GM12878 (cell line): ENCODE measurements around the gene SYTL4. TPM values are rescaled to one million over a fixed set of nuclear protein-coding genes. Genes with fewer than 3 reads are reported as not detected.

Experiments
- ATAC-seq: fragments of 200-7000 bp; cut with Tn5 transposase; 3 replicates; pipeline ENCODE4 v1.9.1; 2020; ENCODE audit warnings: mild to moderate bottlenecking, moderate library complexity
- BruUV-seq: library from RNA; stranded (reverse); fragments of 400-500 nt; replicated peaks from 2 replicates; lab custom pipeline; 2021; lab: Mats Ljungman, UMichigan
- CTCF ChIA-PET: fragments of 300-600 bp; sonication (Branson Sonifier 250); formaldehyde crosslinking; extraction: SDS; loops from one replicate; lab custom pipeline; 2021; ENCODE audit warnings: inconsistent platforms; lab: Yijun Ruan, JAX
- POLR2A ChIA-PET: fragments of 350-600 bp; formaldehyde crosslinking; extraction: SDS; loops from one replicate; lab custom pipeline; 2021; ENCODE audit warnings: inconsistent platforms; lab: Charles Lee
- RAD21 ChIA-PET: fragments of 300-600 bp; sonication (Branson Sonifier 250); formaldehyde crosslinking; loops from one replicate; lab custom pipeline; 2023; ENCODE audit warnings: antibody characterized with exemption; ENCODE audit not compliant: unreplicated experiment; lab: Charles Lee
- SMC1A ChIA-PET: fragments of 300-600 bp; sonication (Branson Sonifier 250); formaldehyde crosslinking; loops from one replicate; lab custom pipeline; 2023; ENCODE audit not compliant: unreplicated experiment, uncharacterized antibody; lab: Charles Lee
- DNase-seq: peaks from one replicate; pipeline ENCODE4 v3.0.0-alpha.2; 2011; ENCODE audit warnings: low read depth, low spot score
- FAIRE-seq: peaks from 3 replicates; lab custom pipeline; 2011; peaks lifted over from hg19 to GRCh38; lab: Jason Lieb, UNC
- H2AFZ ChIP-seq: 2 replicates; pipeline ENCODE4 v1.6.0; 2011; ENCODE audit warnings: low read depth, low read length, control low read depth; ENCODE audit not compliant: control insufficient read depth
- H3K27ac ChIP-seq: 2 replicates; pipeline ENCODE4 v1.5.1; 2011; ENCODE audit warnings: control low read depth; ENCODE audit not compliant: control insufficient read depth, insufficient read depth
- H3K27me3 ChIP-seq, 2 experiments: replicated peaks in 1 of 2; 2 replicates each; pipeline versions ENCODE4 v1.6.0 to v1.6.1; 2011; ENCODE audit warnings: low read length in 1 of 2; ENCODE audit not compliant: control insufficient read depth in 2 of 2, insufficient read depth in 2 of 2
- H3K36me3 ChIP-seq, 2 experiments: 2 replicates each; pipeline ENCODE4 v1.5.1; 2011; ENCODE audit warnings: low read length in 1 of 2; ENCODE audit not compliant: control insufficient read depth in 2 of 2, insufficient read depth in 2 of 2
- H3K4me1 ChIP-seq: 2 replicates; pipeline ENCODE4 v1.6.1; 2011; ENCODE audit warnings: mild to moderate bottlenecking, low read length, moderate library complexity, mixed read lengths; ENCODE audit not compliant: control insufficient read depth, insufficient read depth
- H3K4me2 ChIP-seq: 2 replicates; pipeline ENCODE4 v1.6.0; 2011; ENCODE audit warnings: control low read depth; ENCODE audit not compliant: control insufficient read depth, insufficient read depth
- H3K4me3 ChIP-seq: fragments of 200-600 bp; sonication (generic); 2 replicates; pipeline ENCODE4 v1.5.1; 2016
- H3K79me2 ChIP-seq: 2 replicates; pipeline ENCODE4 v1.6.0; 2011; ENCODE audit warnings: low read length; ENCODE audit not compliant: control insufficient read depth, insufficient read depth
- H3K9ac ChIP-seq: 2 replicates; pipeline ENCODE4 v1.8.0; 2011; ENCODE audit warnings: low read length, control low read depth, mixed read lengths; ENCODE audit not compliant: control insufficient read depth, insufficient read depth
- H3K9me3 ChIP-seq: replicated peaks from 3 replicates; pipeline ENCODE4 v1.5.1; 2011; ENCODE audit warnings: mild to moderate bottlenecking, low read length; ENCODE audit not compliant: control insufficient read depth, insufficient read depth
- H4K20me1 ChIP-seq: 2 replicates; pipeline ENCODE4 v1.6.0; 2011; ENCODE audit not compliant: control insufficient read depth, insufficient read depth
- BCL11A ChIP-seq: IDR thresholded peaks from 2 replicates; pipeline ENCODE4 v1.6.1; 2011; ENCODE audit warnings: low read depth, low read length
- BHLHE40 ChIP-seq, 2 experiments: fragments of 450-650 bp in 1 of 2; IDR thresholded peaks; 2 replicates each; pipeline ENCODE4 v1.6.1; 2011 to 2017; ENCODE audit warnings: low read depth in 2 of 2, borderline replicate concordance in 1 of 2, improper control_type of control experiment in 1 of 2, low read length in 1 of 2, mild to moderate bottlenecking in 1 of 2
- GATAD2B ChIP-seq: fragments of 450-650 bp; conservative IDR thresholded peaks from 2 replicates; pipeline ENCODE4 v1.6.1; 2017; ENCODE audit warnings: low read depth, mild to moderate bottlenecking, moderate library complexity
- HCFC1 ChIP-seq: fragments of 150-350 bp; IDR thresholded peaks from 2 replicates; pipeline ENCODE4 v1.6.1; 2014; ENCODE audit warnings: low read length
- MYC ChIP-seq: IDR thresholded peaks from 2 replicates; pipeline ENCODE4 v1.6.1; 2011; ENCODE audit warnings: mild to moderate bottlenecking, low read length, moderate library complexity, inconsistent platforms; ENCODE audit not compliant: insufficient read depth, insufficient replicate concordance, insufficient read length, severe bottlenecking
- POLR2AphosphoS2 ChIP-seq: IDR thresholded peaks from 2 replicates; pipeline ENCODE4 v1.6.1; 2011; ENCODE audit warnings: low read depth, mild to moderate bottlenecking, low read length, improper control_type of control experiment, moderate library complexity
- ZNF274 ChIP-seq: IDR thresholded peaks from one replicate; pipeline ENCODE4 v1.8.0; 2011; ENCODE audit not compliant: insufficient read length, insufficient read depth
- WGBS: methylation state at CpG from one replicate; pipeline ENCODE4 v1.1.6; 2016; ENCODE audit warnings: low lambda C conversion rate; ENCODE audit not compliant: insufficient replicate concordance, insufficient coverage; ENCODE audit errors: missing lambda C conversion rate; 5-methylcytosine and 5-hydroxymethylcytosine counted together
- in situ Hi-C: fragments of 300-500 bp; cut with MboI; formaldehyde crosslinking; loops from 9 replicates; pipeline ENCODE4 v1.14.3; 2018; ENCODE audit warnings: mixed read lengths
- intact Hi-C: fragments of 100-400 bp; cut with micrococcal nuclease; formaldehyde crosslinking; loops from one replicate; pipeline ENCODE4 v1.14.2; 2022; ENCODE audit not compliant: unreplicated experiment
- polyA plus RNA-seq, 11 experiments: library from polyadenylated mRNA; depleted of rRNA in 4 of 11; unstranded in 6 of 11; stranded (reverse) in 5 of 11; fragments of >200 nt; fragmentation: Nextera tagmentation in 4 of 11; fragmentation: Illumina TruSeq in 1 of 11; extraction: Ambion mirVana in 4 of 11; extraction: Trizol in 1 of 11; gene quantifications; 1 replicate in 1 of 11; 2 replicates in 10 of 11; pipeline versions ENCODE4 v1.2.1 to v1.2.3, GENCODE V29; 2011 to 2016; ENCODE audit warnings: inconsistent platforms in 2 of 11, missing spikeins in 2 of 11, low read depth in 1 of 11
- total RNA-seq, 4 experiments: library from RNA; depleted of rRNA in 3 of 4; stranded (reverse); fragments of >200 nt in 3 of 4; fragmentation: Illumina TruSeq in 1 of 4; extraction: Trizol in 1 of 4; gene quantifications; 2 replicates each; pipeline versions ENCODE4 v1.2.1 to v1.2.3, GENCODE V29; 2013 to 2021
- TF ChIP-seq, protein P1 (sequence below): fragments of 450-650 bp; formaldehyde crosslinking; IDR thresholded peaks from 2 replicates; pipeline ENCODE4 v1.4.0; 2020; ENCODE audit warnings: mild to moderate bottlenecking, moderate library complexity
- TF ChIP-seq, protein P2 (sequence below): fragments of 450-650 bp; IDR thresholded peaks from 2 replicates; pipeline ENCODE4 v1.6.1; 2017; ENCODE audit warnings: mild to moderate bottlenecking, moderate library complexity
- TF ChIP-seq, protein P3 (sequence below): IDR thresholded peaks from 2 replicates; pipeline ENCODE4 v1.6.1; 2011; ENCODE audit warnings: mild to moderate bottlenecking, low read depth, low read length, moderate library complexity; ENCODE audit not compliant: insufficient replicate concordance

Gene SYTL4
- total and polyA plus RNA-seq, 10 of the 15 experiments (the other 5 are each of a cell fraction or from before 2014, with no cell fraction given) = 0.07 to 0.74 (median 0.19) TPM; not detected in 2

DNA sequence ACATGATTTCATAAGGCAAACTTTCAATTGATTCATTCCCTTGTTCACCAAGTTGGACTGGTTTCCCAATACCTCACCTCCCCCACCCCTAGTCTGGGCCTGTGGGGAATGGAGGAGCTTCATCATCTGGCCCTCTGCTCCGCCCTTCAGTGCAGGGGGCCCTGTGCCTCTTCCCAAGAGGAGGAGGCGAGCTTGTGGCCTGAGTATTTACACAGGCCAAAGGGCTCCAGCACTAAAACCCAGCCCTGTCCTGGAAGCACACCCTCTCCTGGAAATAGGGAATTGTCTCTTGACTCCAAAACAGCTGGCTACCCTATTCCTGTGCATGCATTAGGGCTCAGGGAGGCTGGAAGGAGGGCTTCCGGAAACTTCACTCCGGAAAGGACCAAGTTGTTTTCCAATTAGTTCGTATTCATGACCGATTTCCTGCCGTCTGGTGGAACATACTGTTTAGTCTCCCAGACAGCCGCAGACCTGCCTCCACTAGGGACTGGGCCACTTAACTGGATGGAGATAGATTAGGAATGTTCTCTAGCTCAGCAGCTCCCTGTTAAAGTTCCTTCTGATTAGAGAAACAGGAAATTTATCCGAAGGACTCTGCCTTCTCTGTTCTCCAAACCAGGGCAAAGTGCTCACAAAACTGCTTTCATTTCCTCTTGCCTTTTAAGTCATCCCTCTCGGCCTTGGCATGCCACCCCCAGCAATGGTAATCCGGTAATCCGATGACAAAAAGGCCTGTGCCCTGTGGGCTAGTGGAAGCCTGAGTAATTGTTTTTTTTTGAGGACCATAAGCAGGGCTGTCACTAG is 82.2 kb downstream of the SYTL4 start:
- WGBS = 39% methylated on average over 12 of the region's 12 CpGs
- no peak overlapping the region for H3K9ac ChIP-seq
- ChIA-PET CTCF (interaction anchor here (0.9 kb wide), 1 partner anchor 24 kb away, joined by 3 read pairs; no protein-coding TSS in a partner anchor), RAD21 (no interaction called here), SMC1A (no interaction called here), POLR2A (no interaction called here)
- H3K4me3 ChIP-seq = no peak overlapping the region
- no peaks in the 10 kb centered on the region for H3K4me1 ChIP-seq
- H3K27ac ChIP-seq = no peak overlapping the region
- H3K27me3 ChIP-seq = no peaks in the 10 kb centered on the region; a peak in 2 of 4 replicates
- no peak overlapping the region for H3K4me2 ChIP-seq
- no TSS peak for BruUV-seq
- no peaks in the 10 kb centered on the region for H3K36me3 ChIP-seq
- no peaks in the 10 kb centered on the region for H4K20me1 ChIP-seq
- in situ Hi-C loops = no loop called here
- H2AFZ ChIP-seq = no peak overlapping the region
- no peaks in the 10 kb centered on the region for H3K79me2 ChIP-seq
- FAIRE-seq = no peak
- H3K9me3 ChIP-seq = no peaks in the 10 kb centered on the region
- intact Hi-C loops = no loop called here
- DNase-seq = no peak
- ATAC-seq = no peak
- TF ChIP-seq GATAD2B = no peak
- no peak for TF ChIP-seq ZNF274
- no peak for TF ChIP-seq BCL11A
- TF ChIP-seq, protein P1, sequence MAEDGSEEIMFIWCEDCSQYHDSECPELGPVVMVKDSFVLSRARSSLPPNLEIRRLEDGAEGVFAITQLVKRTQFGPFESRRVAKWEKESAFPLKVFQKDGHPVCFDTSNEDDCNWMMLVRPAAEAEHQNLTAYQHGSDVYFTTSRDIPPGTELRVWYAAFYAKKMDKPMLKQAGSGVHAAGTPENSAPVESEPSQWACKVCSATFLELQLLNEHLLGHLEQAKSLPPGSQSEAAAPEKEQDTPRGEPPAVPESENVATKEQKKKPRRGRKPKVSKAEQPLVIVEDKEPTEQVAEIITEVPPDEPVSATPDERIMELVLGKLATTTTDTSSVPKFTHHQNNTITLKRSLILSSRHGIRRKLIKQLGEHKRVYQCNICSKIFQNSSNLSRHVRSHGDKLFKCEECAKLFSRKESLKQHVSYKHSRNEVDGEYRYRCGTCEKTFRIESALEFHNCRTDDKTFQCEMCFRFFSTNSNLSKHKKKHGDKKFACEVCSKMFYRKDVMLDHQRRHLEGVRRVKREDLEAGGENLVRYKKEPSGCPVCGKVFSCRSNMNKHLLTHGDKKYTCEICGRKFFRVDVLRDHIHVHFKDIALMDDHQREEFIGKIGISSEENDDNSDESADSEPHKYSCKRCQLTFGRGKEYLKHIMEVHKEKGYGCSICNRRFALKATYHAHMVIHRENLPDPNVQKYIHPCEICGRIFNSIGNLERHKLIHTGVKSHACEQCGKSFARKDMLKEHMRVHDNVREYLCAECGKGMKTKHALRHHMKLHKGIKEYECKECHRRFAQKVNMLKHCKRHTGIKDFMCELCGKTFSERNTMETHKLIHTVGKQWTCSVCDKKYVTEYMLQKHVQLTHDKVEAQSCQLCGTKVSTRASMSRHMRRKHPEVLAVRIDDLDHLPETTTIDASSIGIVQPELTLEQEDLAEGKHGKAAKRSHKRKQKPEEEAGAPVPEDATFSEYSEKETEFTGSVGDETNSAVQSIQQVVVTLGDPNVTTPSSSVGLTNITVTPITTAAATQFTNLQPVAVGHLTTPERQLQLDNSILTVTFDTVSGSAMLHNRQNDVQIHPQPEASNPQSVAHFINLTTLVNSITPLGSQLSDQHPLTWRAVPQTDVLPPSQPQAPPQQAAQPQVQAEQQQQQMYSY (CRISPR knock-in tag) = no peak
- TF ChIP-seq, protein P2, sequence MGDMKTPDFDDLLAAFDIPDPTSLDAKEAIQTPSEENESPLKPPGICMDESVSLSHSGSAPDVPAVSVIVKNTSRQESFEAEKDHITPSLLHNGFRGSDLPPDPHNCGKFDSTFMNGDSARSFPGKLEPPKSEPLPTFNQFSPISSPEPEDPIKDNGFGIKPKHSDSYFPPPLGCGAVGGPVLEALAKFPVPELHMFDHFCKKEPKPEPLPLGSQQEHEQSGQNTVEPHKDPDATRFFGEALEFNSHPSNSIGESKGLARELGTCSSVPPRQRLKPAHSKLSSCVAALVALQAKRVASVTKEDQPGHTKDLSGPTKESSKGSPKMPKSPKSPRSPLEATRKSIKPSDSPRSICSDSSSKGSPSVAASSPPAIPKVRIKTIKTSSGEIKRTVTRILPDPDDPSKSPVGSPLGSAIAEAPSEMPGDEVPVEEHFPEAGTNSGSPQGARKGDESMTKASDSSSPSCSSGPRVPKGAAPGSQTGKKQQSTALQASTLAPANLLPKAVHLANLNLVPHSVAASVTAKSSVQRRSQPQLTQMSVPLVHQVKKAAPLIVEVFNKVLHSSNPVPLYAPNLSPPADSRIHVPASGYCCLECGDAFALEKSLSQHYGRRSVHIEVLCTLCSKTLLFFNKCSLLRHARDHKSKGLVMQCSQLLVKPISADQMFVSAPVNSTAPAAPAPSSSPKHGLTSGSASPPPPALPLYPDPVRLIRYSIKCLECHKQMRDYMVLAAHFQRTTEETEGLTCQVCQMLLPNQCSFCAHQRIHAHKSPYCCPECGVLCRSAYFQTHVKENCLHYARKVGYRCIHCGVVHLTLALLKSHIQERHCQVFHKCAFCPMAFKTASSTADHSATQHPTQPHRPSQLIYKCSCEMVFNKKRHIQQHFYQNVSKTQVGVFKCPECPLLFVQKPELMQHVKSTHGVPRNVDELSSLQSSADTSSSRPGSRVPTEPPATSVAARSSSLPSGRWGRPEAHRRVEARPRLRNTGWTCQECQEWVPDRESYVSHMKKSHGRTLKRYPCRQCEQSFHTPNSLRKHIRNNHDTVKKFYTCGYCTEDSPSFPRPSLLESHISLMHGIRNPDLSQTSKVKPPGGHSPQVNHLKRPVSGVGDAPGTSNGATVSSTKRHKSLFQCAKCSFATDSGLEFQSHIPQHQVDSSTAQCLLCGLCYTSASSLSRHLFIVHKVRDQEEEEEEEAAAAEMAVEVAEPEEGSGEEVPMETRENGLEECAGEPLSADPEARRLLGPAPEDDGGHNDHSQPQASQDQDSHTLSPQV = no peak
- no peak for TF ChIP-seq MYC
- TF ChIP-seq HCFC1 = no peak
- TF ChIP-seq BHLHE40 (IDR thresholded peaks at IDR 0.05; ENCODE audit: borderline replicate concordance in 1 of 2, low read depth in 2 of 2, low read length in 1 of 2) = no peak
- TF ChIP-seq, protein P3, sequence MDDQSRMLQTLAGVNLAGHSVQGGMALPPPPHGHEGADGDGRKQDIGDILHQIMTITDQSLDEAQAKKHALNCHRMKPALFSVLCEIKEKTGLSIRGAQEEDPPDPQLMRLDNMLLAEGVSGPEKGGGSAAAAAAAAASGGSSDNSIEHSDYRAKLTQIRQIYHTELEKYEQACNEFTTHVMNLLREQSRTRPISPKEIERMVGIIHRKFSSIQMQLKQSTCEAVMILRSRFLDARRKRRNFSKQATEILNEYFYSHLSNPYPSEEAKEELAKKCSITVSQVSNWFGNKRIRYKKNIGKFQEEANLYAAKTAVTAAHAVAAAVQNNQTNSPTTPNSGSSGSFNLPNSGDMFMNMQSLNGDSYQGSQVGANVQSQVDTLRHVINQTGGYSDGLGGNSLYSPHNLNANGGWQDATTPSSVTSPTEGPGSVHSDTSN = no peak
- TF ChIP-seq POLR2AphosphoS2 = no peak
